KMS-11 (cell line): ENCODE data around the gene FAM199X.
"Not testable (repeated sequence)": the region's sequence is repeated elsewhere in the genome, so short reads cannot be mapped to it uniquely, and the experiment has no call there.

Experiments
- H2AFZ ChIP-seq: fragments of 200-600 bp; sonication (generic); 2 replicates; pipeline ENCODE4 v1.6.1; 2016; ENCODE audit warnings: antibody characterized with exemption, mixed run types, low read depth
- H3K27ac ChIP-seq: fragments of 200-600 bp; sonication (generic); 2 replicates; pipeline ENCODE4 v1.6.1; 2016; ENCODE audit warnings: mild to moderate bottlenecking, mixed run types
- H3K27me3 ChIP-seq: fragments of 200-600 bp; sonication (generic); 2 replicates; pipeline ENCODE4 v1.6.1; 2017; ENCODE audit warnings: mild to moderate bottlenecking, low read depth, mixed run types, moderate library complexity; ENCODE audit not compliant: insufficient read depth
- H3K36me3 ChIP-seq: fragments of 200-600 bp; sonication (generic); 2 replicates; pipeline ENCODE4 v1.6.1; 2017; ENCODE audit warnings: mild to moderate bottlenecking, mixed run types; ENCODE audit not compliant: insufficient read depth
- H3K4me1 ChIP-seq: fragments of 200-600 bp; sonication (generic); 2 replicates; pipeline ENCODE4 v1.6.1; 2016; ENCODE audit warnings: mild to moderate bottlenecking, low read depth, mixed run types; ENCODE audit not compliant: poor library complexity, severe bottlenecking
- H3K4me2 ChIP-seq: fragments of 200-600 bp; sonication (generic); 2 replicates; pipeline ENCODE4 v1.7.0; 2016; ENCODE audit warnings: mild to moderate bottlenecking, mixed run types
- H3K4me3 ChIP-seq: fragments of 200-600 bp; sonication (generic); IDR thresholded peaks from 2 replicates; pipeline ENCODE4 v1.6.1; 2017; ENCODE audit warnings: low read depth, low read length, mixed read lengths; ENCODE audit not compliant: insufficient read depth
- H3K79me2 ChIP-seq: fragments of 200-600 bp; sonication (generic); 2 replicates; pipeline ENCODE4 v1.6.1; 2016; ENCODE audit warnings: low read depth, mixed run types; ENCODE audit not compliant: insufficient read depth
- H3K9ac ChIP-seq: fragments of 200-600 bp; sonication (generic); 2 replicates; pipeline ENCODE4 v1.6.1; 2016; ENCODE audit warnings: mild to moderate bottlenecking, mixed run types
- H4K20me1 ChIP-seq: fragments of 200-600 bp; sonication (generic); 2 replicates; pipeline ENCODE4 v1.6.1; 2016; ENCODE audit warnings: mild to moderate bottlenecking, mixed run types; ENCODE audit not compliant: insufficient read depth
- TF ChIP-seq, protein P1 (sequence below): fragments of 200-600 bp; sonication (generic); conservative IDR thresholded peaks from 2 replicates; pipeline ENCODE4 v1.6.1; 2017; ENCODE audit warnings: low read depth, mild to moderate bottlenecking, antibody characterized with exemption, low read length, moderate library complexity, mixed read lengths

Gene FAM199X

DNA sequence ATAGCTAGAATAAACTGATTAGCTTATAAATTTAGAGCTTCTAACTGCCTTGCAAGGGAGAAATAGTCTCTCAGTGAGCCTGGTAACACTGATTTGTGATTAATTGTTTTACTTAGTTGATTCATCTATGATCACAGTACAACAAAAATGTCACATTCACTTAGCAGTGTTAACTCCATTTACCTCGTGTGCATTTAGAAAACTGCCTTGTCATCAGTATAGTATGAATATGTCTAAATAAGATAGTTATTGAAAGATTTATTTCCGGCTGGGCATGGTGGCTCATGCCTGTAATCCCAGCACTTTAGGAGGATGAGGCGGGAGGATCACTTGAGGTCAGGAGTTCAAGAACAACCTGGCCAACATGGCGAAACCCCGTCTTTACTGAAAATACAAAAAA, 39.3 kb downstream of the FAM199X start:
- Histone ChIP-seq H3K36me3 (no peaks in the 10 kb centered on the region), H3K4me2 (no peak overlapping the region), H2AFZ (no peak overlapping the region), H3K4me1 (no peaks in the 10 kb centered on the region), H3K79me2 (no peaks in the 10 kb centered on the region), H4K20me1 (no peaks in the 10 kb centered on the region), H3K27ac (no peak overlapping the region), H3K27me3 (no peaks in the 10 kb centered on the region), H3K9ac (no peak overlapping the region), H3K4me3 (no peak overlapping the region)
- TF ChIP-seq, protein P1, sequence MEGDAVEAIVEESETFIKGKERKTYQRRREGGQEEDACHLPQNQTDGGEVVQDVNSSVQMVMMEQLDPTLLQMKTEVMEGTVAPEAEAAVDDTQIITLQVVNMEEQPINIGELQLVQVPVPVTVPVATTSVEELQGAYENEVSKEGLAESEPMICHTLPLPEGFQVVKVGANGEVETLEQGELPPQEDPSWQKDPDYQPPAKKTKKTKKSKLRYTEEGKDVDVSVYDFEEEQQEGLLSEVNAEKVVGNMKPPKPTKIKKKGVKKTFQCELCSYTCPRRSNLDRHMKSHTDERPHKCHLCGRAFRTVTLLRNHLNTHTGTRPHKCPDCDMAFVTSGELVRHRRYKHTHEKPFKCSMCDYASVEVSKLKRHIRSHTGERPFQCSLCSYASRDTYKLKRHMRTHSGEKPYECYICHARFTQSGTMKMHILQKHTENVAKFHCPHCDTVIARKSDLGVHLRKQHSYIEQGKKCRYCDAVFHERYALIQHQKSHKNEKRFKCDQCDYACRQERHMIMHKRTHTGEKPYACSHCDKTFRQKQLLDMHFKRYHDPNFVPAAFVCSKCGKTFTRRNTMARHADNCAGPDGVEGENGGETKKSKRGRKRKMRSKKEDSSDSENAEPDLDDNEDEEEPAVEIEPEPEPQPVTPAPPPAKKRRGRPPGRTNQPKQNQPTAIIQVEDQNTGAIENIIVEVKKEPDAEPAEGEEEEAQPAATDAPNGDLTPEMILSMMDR = no peak

DNA sequence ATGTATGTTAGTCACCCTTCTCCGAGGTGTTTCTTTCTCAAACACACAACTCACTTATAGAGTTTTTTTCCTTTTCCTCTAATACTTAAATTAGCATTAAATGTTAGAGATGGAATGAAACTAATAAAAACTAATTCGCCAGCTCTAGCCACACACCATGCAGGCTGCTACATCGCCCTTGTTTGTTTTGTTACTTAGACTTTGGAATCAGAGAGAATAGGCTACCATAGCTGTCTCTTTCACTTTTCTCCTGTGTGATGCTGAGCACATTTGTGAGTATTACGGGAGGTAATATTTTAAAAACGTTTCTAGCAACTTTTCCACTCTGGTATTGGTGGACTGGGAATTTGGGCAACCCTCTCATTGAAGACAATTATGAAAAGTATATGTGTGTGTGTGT, 44.9 kb downstream of the FAM199X start:
- no peak overlapping the region for H2AFZ ChIP-seq
- TF ChIP-seq, protein P1 = no peak
- no peaks in the 10 kb centered on the region for H3K27me3 ChIP-seq
- H4K20me1 ChIP-seq = no peaks in the 10 kb centered on the region
- no peaks in the 10 kb centered on the region for H3K79me2 ChIP-seq
- no peaks in the 10 kb centered on the region for H3K4me1 ChIP-seq
- no peak overlapping the region for H3K4me2 ChIP-seq
- H3K27ac ChIP-seq = no peak overlapping the region
- no peak overlapping the region for H3K4me3 ChIP-seq
- H3K36me3 ChIP-seq = no peaks in the 10 kb centered on the region
- H3K9ac ChIP-seq = no peak overlapping the region

DNA sequence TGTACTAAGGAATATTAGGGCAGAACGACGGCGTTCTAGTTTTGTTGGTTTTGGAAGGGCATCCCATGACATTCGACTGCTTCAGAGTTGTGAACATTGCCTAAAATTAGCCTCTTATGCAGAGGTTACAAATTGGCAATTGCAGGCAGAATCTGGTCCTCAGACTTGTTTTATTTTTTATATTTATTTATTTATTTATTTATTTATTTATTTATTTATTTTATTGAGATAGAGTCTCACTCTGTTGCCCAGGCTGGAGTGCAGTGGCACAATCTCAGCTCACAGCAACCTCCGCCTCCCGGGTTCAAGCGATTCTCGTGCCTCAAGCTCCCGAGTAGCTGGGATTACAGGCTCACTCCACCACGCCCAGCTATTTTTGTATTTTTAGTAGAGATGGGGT, 63.8 kb downstream of the FAM199X start:
- not testable (repeated sequence) for H3K36me3 ChIP-seq, H3K4me2 ChIP-seq, H3K27me3 ChIP-seq, H3K79me2 ChIP-seq, H3K27ac ChIP-seq, H2AFZ ChIP-seq, H4K20me1 ChIP-seq, H3K4me1 ChIP-seq, H3K9ac ChIP-seq, H3K4me3 ChIP-seq
